Thoracic aorta (tissue), 2 donors: ENCODE data around the gene MYO10. TPM values are rescaled to one million over a fixed set of nuclear protein-coding genes. Genes with fewer than 3 reads are reported as not detected.

Source experiments
- ATAC-seq: fragments of 150-250 bp; one replicate; pipeline ENCODE4 v1.8.0; 2017; ENCODE audit warnings: low read depth; ENCODE audit not compliant: insufficient number of reproducible peaks, low FRiP score
- DNase-seq: peaks from one replicate; pipeline ENCODE4 v3.0.0-alpha.2; 2020; ENCODE audit warnings: low spot score
- H3K27ac ChIP-seq, 2 donors: fragments of 200-600 bp; sonication (generic); 1 replicate in 1 of 2; 2 replicates in 1 of 2; pipeline ENCODE4 v1.5.1; 2016; ENCODE audit warnings: mild to moderate bottlenecking in 2 of 2, moderate library complexity in 2 of 2
- H3K27me3 ChIP-seq: fragments of 200-600 bp; sonication (generic); replicated peaks from 2 replicates; pipeline ENCODE4 v1.6.0; 2016; ENCODE audit warnings: mild to moderate bottlenecking; ENCODE audit not compliant: insufficient read depth
- H3K36me3 ChIP-seq: fragments of 200-600 bp; sonication (generic); one replicate; pipeline ENCODE4 v1.5.1; 2016
- H3K4me1 ChIP-seq, 2 donors: fragments of 200-600 bp; sonication (generic); 1 replicate in 1 of 2; 2 replicates in 1 of 2; pipeline versions ENCODE4 v1.5.1 to v1.6.0; 2016; ENCODE audit warnings: low read depth in 2 of 2, mild to moderate bottlenecking in 1 of 2; ENCODE audit not compliant: control insufficient read depth in 1 of 2
- H3K4me3 ChIP-seq: fragments of 200-600 bp; sonication (generic); 2 replicates; pipeline ENCODE4 v1.5.1; 2016; ENCODE audit warnings: mild to moderate bottlenecking
- H3K9me3 ChIP-seq: fragments of 200-600 bp; sonication (generic); 2 replicates; pipeline ENCODE4 v1.5.1; 2016
- total RNA-seq, 2 donors: library from RNA; depleted of rRNA; stranded (reverse); fragments of >200 nt; gene quantifications; one replicate each; pipeline versions ENCODE4 v1.1.0 to v1.2.3, GENCODE V29; 2016
- TF ChIP-seq, protein P1 (sequence below): fragments of 200-600 bp; sonication (generic); IDR thresholded peaks from one replicate; pipeline ENCODE4 v1.5.1; 2019; ENCODE audit warnings: antibody characterized with exemption

MYO10 gene
- total RNA-seq, 2 donors from 2014 or later: 11.4 to 41.7 TPM

DNA sequence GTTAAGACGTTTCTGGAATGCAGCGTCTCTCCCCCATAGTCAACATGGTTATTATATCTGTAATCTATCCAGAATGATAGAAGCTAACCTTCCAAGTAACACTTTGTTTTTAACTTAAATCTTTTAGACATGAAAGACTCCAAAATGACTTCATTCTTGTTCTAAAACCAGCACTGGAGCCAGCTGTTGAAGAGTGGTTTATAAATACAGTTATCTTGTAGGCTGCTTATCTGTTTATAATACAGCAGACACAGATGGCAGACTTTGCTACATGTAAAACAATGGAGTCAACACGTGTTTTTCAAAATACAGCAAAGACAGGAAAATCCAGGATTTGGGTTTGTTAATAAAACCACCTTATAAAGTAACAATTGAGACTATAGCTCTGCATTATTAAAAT, 270.5 kb downstream of the MYO10 start:
- Histone ChIP-seq H3K4me1 (no peaks in the 10 kb centered on the region), H3K4me3 (no peak overlapping the region), H3K36me3 (no peaks in the 10 kb centered on the region), H3K27me3 (no peaks in the 10 kb centered on the region), H3K27ac (no peak overlapping the region), H3K9me3 (no peaks in the 10 kb centered on the region)
- no peak for ATAC-seq
- no peak for DNase-seq
- TF ChIP-seq, protein P1, sequence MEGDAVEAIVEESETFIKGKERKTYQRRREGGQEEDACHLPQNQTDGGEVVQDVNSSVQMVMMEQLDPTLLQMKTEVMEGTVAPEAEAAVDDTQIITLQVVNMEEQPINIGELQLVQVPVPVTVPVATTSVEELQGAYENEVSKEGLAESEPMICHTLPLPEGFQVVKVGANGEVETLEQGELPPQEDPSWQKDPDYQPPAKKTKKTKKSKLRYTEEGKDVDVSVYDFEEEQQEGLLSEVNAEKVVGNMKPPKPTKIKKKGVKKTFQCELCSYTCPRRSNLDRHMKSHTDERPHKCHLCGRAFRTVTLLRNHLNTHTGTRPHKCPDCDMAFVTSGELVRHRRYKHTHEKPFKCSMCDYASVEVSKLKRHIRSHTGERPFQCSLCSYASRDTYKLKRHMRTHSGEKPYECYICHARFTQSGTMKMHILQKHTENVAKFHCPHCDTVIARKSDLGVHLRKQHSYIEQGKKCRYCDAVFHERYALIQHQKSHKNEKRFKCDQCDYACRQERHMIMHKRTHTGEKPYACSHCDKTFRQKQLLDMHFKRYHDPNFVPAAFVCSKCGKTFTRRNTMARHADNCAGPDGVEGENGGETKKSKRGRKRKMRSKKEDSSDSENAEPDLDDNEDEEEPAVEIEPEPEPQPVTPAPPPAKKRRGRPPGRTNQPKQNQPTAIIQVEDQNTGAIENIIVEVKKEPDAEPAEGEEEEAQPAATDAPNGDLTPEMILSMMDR: no peak

DNA sequence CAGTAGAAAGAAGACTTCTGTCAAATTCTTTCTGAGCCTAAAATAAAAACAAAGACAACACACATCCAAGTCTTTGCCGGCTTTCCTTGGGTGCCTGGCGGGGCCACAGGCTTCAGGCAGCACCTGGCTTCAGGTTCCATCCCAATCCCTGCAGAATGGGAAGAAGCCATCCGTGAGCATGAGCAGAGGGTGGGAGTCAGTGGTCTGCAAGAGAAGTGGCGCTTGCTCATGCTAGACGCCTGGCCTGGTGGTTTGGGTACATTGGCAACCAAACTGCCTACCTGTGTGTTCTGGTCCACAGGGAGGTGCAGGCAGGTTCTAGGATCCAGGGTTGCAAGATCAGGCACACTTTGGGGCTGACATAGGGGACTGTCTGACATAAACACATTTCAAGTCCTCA, 271.7 kb downstream of the MYO10 start:
- Histone ChIP-seq H3K27me3 (no peaks in the 10 kb centered on the region), H3K36me3 (no peaks in the 10 kb centered on the region), H3K9me3 (no peaks in the 10 kb centered on the region), H3K4me3 (no peak overlapping the region), H3K4me1 (no peaks in the 10 kb centered on the region), H3K27ac (no peak overlapping the region)
- no peak for ATAC-seq
- no peak for DNase-seq
- TF ChIP-seq, protein P1: no peak

DNA sequence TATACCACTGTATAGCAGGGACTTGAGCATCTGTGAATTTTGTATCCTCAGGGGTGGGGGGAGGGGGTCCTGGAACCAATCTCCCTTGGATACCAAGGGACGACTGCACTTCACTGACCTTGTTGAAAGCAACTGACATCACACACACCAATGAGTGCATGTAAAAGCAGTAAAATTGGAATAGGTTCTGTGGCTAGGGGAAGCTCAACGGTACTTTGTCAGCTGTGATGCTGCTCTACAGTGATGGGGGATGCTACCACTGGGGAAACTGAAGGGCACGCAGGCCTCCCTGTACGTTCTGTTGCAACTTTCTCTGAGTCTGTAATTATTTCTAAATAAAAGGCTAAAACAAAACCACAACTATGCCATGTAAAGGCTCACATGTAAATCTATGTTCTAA, 272.2 kb downstream of the MYO10 start:
- H3K27ac ChIP-seq: no peak overlapping the region
- H3K9me3 ChIP-seq: no peaks in the 10 kb centered on the region
- H3K4me3 ChIP-seq: no peak overlapping the region
- no peak for ATAC-seq
- TF ChIP-seq, protein P1: no peak
- no peak for DNase-seq
- H3K27me3 ChIP-seq: no peaks in the 10 kb centered on the region
- no peaks in the 10 kb centered on the region for H3K4me1 ChIP-seq
- H3K36me3 ChIP-seq: no peaks in the 10 kb centered on the region

DNA sequence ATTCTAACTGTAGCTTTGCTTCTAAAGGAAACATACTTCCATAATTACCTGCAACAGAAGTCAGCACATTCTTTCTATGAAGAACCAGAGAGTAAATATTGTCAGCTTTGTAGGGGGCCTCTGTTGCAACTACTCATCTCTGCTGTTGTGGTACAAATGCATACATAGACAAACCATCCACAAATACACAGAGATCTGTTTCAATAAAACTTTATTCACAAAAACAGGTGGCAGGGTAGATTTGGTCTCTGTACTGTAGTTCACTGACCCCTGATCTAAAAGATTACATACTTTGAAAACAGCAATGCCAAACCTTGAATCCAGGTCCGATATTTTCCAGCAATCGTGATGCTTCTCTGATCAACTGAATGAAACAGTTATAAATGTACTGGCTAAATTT, 274.4 kb downstream of the MYO10 start:
- DNase-seq (no peak), ATAC-seq (no peak)
- Histone ChIP-seq H3K4me1 (no peaks in the 10 kb centered on the region), H3K36me3 (no peaks in the 10 kb centered on the region), H3K9me3 (no peaks in the 10 kb centered on the region), H3K4me3 (no peak overlapping the region), H3K27me3 (no peaks in the 10 kb centered on the region), H3K27ac (no peak overlapping the region)
- TF ChIP-seq, protein P1: no peak

DNA sequence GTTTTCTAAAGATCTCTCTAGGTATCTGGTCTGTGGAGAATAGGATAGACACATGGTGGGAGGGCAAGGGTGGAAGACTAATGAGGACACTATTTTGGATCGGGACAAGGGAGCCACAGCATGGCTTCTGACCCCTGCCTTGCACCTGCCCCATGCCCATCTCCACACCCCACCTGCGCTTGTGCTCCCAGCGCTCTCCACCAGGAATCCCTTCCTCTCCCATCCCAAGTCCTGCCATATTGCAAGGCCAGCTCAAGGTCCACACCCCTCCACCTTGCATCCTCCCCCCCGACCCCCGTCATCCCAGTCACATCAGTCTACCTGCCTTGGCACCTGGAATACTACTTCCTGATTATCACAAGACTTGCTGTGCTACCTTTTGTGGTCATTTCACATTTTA, 275.1 kb downstream of the MYO10 start:
- H3K4me1 ChIP-seq: no peaks in the 10 kb centered on the region
- TF ChIP-seq, protein P1: no peak
- H3K4me3 ChIP-seq: no peak overlapping the region
- no peak for ATAC-seq
- H3K9me3 ChIP-seq: no peaks in the 10 kb centered on the region
- H3K36me3 ChIP-seq: no peaks in the 10 kb centered on the region
- DNase-seq: no peak
- H3K27me3 ChIP-seq: no peaks in the 10 kb centered on the region
- no peak overlapping the region for H3K27ac ChIP-seq
